Tibial artery (tissue), 4 donors: ENCODE data around the gene PPM1B.

Source experiments
- DNase-seq, 2 donors: peaks; one replicate each; pipeline ENCODE4 v3.0.0-alpha.2; 2019
- H3K27ac ChIP-seq, 2 donors: fragments of 200-600 bp; sonication (generic) in 1 of 2; 1 replicate in 1 of 2; 2 replicates in 1 of 2; pipeline ENCODE4 v1.5.1; 2018 to 2019; ENCODE audit warnings: mild to moderate bottlenecking in 1 of 2
- H3K27me3 ChIP-seq, 2 donors: fragments of 200-600 bp; sonication (generic) in 1 of 2; one replicate each; pipeline versions ENCODE4 v1.5.1 to v1.6.0; 2016 to 2019
- H3K36me3 ChIP-seq, 3 donors: fragments of 200-600 bp; sonication (generic) in 2 of 3; one replicate each; pipeline ENCODE4 v1.5.1; 2016 to 2019; ENCODE audit warnings: mild to moderate bottlenecking in 2 of 3
- H3K4me1 ChIP-seq, 4 donors: fragments of 200-600 bp; sonication (generic) in 2 of 4; 1 replicate in 3 of 4; 2 replicates in 1 of 4; pipeline ENCODE4 v1.5.1; 2016 to 2019
- H3K4me3 ChIP-seq, 2 donors: fragments of 200-600 bp; sonication (generic) in 1 of 2; 1 replicate in 1 of 2; 2 replicates in 1 of 2; pipeline ENCODE4 v1.5.1; 2018 to 2019; ENCODE audit warnings: mild to moderate bottlenecking in 2 of 2
- H3K9me3 ChIP-seq, 3 donors: fragments of 200-600 bp; sonication (generic) in 1 of 3; one replicate each; pipeline ENCODE4 v1.5.1; 2016 to 2019
- intact Hi-C: fragments of 100-400 bp; cut with DNase I; formaldehyde crosslinking; loops from one replicate; pipeline ENCODE4 v1.15.0; 2023; ENCODE audit warnings: low total_unique reads
- TF ChIP-seq, protein P1 (sequence below), 2 experiments: fragments of 200-600 bp in 1 of 2; fragments of 450-650 bp in 1 of 2; IDR thresholded peaks; one replicate each; pipeline ENCODE4 v1.5.1; 2017 to 2019; ENCODE audit warnings: antibody characterized with exemption in 2 of 2, mild to moderate bottlenecking in 1 of 2, moderate library complexity in 1 of 2

The PPM1B gene

DNA sequence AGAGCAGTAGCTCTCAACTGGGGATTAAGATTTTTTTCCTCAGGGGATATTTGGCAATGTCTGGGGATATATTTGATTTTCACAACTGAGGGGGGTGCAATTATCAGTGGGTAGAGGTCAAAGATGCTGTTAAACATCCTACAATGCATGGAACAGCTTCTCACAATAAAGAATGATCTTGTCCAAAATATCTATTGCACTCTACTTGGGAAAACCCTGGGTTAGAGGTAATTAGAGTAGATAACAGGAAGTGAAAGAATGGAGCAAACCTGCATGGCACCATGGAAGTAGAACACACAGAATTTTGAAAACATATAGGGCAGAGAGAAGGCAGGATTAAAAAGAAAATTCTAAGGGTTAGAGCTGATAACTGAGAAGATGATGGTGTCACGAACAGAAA, 26.4 kb upstream of the PPM1B start:
- Histone ChIP-seq H3K9me3 (no peaks in the 10 kb centered on the region), H3K27ac (no peak overlapping the region), H3K27me3 (no peaks in the 10 kb centered on the region), H3K4me1 (peaks cover 0 to 11% (median 3%) of the 10 kb centered on the region in 4 donors), H3K4me3 (no peak overlapping the region), H3K36me3 (no peaks in the 10 kb centered on the region)
- TF ChIP-seq, protein P1, sequence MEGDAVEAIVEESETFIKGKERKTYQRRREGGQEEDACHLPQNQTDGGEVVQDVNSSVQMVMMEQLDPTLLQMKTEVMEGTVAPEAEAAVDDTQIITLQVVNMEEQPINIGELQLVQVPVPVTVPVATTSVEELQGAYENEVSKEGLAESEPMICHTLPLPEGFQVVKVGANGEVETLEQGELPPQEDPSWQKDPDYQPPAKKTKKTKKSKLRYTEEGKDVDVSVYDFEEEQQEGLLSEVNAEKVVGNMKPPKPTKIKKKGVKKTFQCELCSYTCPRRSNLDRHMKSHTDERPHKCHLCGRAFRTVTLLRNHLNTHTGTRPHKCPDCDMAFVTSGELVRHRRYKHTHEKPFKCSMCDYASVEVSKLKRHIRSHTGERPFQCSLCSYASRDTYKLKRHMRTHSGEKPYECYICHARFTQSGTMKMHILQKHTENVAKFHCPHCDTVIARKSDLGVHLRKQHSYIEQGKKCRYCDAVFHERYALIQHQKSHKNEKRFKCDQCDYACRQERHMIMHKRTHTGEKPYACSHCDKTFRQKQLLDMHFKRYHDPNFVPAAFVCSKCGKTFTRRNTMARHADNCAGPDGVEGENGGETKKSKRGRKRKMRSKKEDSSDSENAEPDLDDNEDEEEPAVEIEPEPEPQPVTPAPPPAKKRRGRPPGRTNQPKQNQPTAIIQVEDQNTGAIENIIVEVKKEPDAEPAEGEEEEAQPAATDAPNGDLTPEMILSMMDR (IDR thresholded peaks at IDR 0.05), result no peak
- DNase-seq, result no peak
- intact Hi-C loops, result no loop called here

DNA sequence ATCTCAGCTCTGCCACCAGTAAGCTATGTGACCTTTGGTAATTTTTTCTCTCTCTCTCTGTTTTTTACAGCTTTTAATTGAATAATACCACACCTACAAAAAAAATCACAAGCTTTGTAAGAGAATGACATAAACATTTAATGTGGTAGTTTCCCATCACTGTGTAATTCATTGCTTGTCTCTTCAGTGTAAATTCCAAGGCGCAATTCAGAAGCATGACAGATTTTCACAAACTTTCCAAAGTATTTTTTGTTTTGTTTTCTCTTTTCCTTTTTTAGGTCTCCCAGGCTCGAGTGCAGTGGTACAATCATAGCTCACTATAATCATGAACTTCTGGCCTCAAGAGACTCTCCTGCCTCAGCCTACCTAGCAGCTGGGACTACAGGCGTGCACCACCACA, 25.0 kb upstream of the PPM1B start:
- TF ChIP-seq, protein P1 (IDR thresholded peaks at IDR 0.05), result no peak
- DNase-seq, result no peak

DNA sequence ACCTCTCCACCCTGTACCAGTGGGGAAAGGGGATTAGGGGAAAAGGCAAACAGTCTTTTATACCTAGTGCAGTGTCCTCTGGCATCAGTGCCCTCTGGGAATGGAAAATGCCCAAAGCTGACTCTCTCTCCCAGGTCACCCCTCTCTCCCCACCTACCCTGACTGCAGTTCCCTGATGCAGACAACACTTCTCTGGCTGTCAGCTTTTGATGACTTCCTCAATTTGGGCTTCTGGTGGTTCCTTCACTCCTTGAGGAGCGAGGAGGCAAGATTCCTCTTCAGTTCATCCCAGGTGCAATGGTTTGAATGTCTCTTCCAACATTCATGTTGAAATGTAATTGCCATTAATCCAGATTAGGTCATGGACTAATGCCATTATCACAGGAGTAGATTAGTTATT, 19.7 kb upstream of the PPM1B start:
- DNase-seq, result no peak
- TF ChIP-seq, protein P1 (IDR thresholded peaks at IDR 0.05), result no peak
- H3K9me3 ChIP-seq, result no peaks in the 10 kb centered on the region
- H3K27me3 ChIP-seq, result no peaks in the 10 kb centered on the region
- peaks cover 0 to 2% (median under 1%) of the 10 kb centered on the region in 4 donors for H3K4me1 ChIP-seq
- H3K4me3 ChIP-seq, result no peak overlapping the region
- intact Hi-C loops, result no loop called here
- no peak overlapping the region for H3K27ac ChIP-seq
- H3K36me3 ChIP-seq, result no peaks in the 10 kb centered on the region

More for the DNA sequence above, 25.0 kb upstream of the PPM1B start:
- Histone ChIP-seq H3K36me3 (no peaks in the 10 kb centered on the region), H3K27me3 (no peaks in the 10 kb centered on the region), H3K9me3 (no peaks in the 10 kb centered on the region), H3K4me3 (no peak overlapping the region), H3K27ac (peak overlapping the region in 1 of 2 donors; percentile 51), H3K4me1 (peaks cover 0 to 11% (median 3%) of the 10 kb centered on the region in 4 donors)
- intact Hi-C loops, result no loop called here

DNA sequence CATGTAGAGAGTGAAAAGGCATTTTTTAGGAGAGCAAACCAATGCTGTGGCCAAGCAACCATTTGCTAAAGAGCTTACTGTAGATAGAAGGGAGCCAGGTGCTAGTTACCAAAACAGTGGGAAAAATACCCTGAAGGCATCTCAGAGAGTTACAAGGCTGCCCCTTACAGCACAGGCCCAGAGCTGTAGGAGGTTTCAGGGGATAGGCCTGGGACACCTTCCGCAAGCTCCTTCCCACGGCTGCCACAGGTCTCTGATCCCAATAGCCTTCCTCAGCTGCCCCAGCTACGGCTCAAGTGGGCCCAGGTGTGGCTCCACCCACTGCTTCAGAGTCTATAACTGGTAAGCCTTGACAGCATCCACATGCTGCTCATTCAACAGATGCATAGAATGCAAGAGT, 18.2 kb upstream of the PPM1B start:
- no peak overlapping the region for H3K4me3 ChIP-seq
- H3K9me3 ChIP-seq, result no peaks in the 10 kb centered on the region
- H3K27ac ChIP-seq, result no peak overlapping the region
- no peaks in the 10 kb centered on the region for H3K4me1 ChIP-seq
- intact Hi-C loops, result no loop called here
- TF ChIP-seq, protein P1 (IDR thresholded peaks at IDR 0.05), result no peak
- DNase-seq, result no peak
- no peaks in the 10 kb centered on the region for H3K27me3 ChIP-seq
- no peaks in the 10 kb centered on the region for H3K36me3 ChIP-seq

DNA sequence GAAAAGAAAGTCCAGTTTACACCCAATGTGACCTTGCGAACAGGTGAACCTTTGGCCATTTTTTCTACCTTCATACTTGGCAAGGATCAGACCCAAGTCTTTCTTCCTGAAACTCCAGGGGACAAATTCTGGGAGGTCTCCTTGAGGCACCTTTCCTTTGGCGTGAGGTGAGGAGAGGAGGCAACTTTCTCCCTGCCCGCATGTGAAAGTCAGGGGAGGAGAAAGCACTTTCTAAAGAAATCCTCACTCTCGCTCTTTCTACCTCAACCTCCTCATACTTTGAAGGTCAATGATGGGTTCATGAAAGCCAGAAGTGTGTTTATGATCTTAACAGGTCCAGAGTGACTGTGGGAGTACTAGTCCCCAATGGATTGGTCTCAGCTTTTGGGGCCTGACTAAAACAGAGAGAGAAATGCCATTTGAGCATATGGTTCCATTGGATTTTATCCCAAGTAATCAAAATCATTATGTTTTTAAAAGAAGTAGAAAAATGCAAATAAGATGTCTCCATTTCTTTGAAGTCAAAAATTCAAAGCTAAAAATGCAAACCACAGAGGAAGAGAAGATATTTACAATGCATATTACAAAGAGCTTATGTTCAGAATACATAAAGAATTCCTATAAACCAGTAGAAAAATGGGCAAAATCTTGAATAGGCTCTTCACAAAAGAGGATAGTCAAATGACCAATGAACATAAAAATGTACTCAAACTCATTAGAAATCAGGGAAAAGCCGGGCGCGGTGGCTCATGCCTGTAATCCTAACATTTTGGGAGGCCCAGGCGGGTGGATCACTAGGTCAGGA, 15.6 kb upstream of the PPM1B start:
- no peaks in the 10 kb centered on the region for H3K27me3 ChIP-seq
- no peaks in the 10 kb centered on the region for H3K36me3 ChIP-seq
- intact Hi-C loops, result no loop called here
- peaks cover 0 to 14% (median 0%) of the 10 kb centered on the region in 4 donors for H3K4me1 ChIP-seq
- DNase-seq, result no peak
- no peaks in the 10 kb centered on the region for H3K9me3 ChIP-seq
- no peak overlapping the region for H3K4me3 ChIP-seq
- no peak overlapping the region for H3K27ac ChIP-seq
- TF ChIP-seq, protein P1 (IDR thresholded peaks at IDR 0.05), result no peak
